8988T (cell line): ENCODE measurements around the gene CIAPIN1.
"Not testable (repeated sequence)": the region's sequence is repeated elsewhere in the genome, so short reads cannot be mapped to it uniquely, and the experiment has no call there.

Source experiments
- DNase-seq: peaks from one replicate; pipeline ENCODE4 v3.0.0; 2011

Gene CIAPIN1

GRCh38 chr16:57476546-57477410 is 29.6 kb upstream of the CIAPIN1 start:
- DNase-seq: no peak

DNA sequence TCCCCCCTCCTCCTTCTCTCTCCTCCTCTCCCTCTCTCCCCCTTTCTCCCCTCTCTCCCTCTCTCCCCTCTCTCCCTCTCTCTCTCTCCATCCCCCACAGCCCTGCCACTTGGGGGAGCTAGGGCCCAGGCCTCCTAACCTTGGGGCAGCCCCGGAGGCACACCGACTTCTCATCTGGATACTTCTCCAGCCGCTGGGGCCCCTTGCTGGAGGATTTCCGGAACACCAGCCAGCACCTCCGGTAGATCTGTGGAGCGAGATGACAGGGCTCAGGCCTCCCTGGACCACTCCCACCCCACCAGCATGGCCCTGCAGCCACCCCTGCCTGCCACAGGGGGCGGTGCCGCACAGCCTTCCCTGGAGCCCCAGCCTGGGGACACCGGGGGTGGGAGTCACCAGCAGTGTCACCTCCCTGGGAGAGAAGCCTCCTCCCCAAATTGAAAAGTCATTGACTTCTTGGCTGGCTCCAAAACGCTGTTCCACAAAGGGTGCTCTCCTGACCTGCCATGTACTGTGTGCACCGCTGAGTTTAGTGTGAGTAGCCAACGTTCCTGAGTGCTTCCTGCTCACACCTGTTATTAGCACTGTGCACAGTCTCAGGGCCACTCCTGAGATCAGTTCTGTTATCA is 28.6 kb upstream of the CIAPIN1 start:
- DNase-seq: peak; percentile 91

GRCh38 chr16:57474671-57475661 is 27.8 kb upstream of the CIAPIN1 start:
- DNase-seq: no peak

GRCh38 chr16:57473906-57474305 is 26.7 kb upstream of the CIAPIN1 start:
- DNase-seq: no peak

GRCh38 chr16:57473176-57473840 is 26.1 kb upstream of the CIAPIN1 start:
- DNase-seq: no peak

- DNase-seq: peak; percentile 86
Measured at GRCh38 chr16:57472665-57473060, 25.5 kb upstream of the CIAPIN1 start.

DNA sequence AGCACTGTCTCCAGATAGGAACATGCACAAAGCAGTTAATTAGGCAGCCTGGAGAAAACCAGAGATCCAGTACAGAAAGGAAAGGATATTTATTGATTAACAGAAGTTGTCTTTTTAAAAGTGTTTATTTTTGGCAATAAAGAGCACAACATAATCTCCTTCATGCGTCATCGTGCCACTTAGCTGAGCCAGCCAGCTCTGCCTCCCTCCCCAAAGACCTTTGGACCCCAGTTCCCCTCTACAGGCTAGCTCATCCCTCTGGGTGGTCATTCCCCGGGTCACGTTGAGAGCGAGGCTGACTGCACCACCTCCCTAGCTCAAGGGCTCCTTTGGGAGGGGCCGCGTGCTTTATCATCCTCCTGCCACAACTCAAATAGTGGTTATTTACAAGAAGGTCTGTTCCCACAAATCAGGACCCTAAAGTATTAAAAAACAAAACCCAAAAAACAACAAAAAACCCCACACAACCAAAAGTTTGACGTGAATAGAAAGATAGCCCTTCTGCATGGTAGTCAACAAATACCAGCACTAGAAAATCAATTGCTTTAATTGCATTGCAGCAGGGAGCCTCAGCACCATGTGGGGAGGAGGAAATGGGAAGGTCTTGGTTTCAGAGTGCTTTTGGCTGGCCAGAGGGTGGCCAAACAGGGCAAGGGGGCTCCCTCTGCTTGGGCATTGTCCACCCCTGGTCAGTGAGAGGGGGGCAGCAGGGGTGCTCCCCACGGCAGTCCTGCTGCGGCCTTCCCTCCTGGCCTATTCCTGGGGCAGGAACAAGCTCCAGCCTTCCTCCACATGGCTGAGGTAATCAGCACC is 24.9 kb upstream of the CIAPIN1 start:
- DNase-seq: peak; percentile 29

GRCh38 chr16:57471209-57471608 is 24.0 kb upstream of the CIAPIN1 start:
- no peak for DNase-seq

DNA sequence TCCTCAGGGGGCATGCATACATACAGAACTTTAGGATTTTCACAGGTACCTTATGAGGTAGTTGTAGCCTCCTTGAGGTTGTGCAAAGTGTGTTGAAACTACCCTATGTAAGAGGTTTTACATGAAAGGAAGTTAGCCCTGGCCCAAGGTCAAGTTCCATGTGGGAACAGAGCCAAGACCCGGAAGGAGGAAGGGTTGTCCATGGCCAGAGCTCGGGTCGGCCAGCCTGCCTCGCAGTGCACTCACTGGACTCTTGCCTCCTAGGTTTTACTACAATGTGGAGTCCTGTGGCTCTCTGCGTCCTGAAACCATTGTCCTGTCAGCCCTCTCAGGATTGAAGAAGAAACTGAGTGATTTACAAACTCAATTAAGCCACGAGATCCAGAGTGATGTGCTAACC is 23.5 kb upstream of the CIAPIN1 start:
- no peak for DNase-seq

DNA sequence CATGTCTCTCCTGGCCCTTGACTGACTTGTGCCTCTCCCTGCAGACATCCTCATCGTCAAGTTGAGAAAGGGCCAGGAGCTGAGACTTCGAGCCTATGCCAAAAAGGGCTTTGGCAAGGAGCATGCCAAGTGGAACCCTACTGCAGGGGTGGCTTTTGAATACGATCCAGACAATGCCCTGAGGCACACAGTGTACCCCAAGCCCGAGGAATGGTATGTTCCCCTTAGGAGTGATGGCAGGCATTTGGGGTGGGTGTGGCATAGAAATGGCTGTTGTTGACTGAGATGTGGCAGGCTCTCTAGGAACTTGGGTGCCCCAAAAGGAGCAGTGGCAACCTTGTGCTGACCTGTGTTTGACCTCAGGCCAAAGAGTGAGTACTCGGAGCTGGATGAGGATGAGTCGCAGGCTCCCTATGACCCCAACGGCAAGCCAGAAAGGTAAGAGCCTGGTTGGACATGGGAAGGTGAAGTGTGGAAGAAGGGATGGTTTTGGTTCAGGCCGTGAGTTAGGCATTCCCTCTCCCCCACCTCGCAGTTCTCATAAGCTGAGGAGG is 22.8 kb upstream of the CIAPIN1 start:
- DNase-seq: no peak

GRCh38 chr16:57469046-57469445 is 21.9 kb upstream of the CIAPIN1 start:
- DNase-seq: no peak

DNA sequence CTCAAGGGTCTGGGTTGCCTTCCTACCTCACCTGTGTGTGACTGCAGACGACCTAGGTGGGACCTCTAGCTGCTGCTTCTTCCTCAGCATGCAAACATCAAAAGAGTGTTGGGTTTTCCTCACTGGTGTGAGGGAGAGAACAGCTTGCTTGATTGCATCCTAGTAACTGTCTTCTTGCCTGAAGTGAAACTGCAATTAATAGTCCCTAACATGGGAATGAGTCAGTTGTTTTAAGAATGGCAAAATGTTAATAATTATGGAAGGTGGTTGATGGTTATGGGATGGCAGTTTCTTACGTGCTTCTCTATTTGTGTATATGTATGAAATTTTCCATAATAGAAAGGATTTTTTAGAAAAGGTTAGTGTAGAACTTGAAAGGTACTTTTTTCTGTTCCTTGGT is 21.2 kb upstream of the CIAPIN1 start:
- no peak for DNase-seq

GRCh38 chr16:57464523-57464922 is 17.3 kb upstream of the CIAPIN1 start:
- DNase-seq: no peak

DNA sequence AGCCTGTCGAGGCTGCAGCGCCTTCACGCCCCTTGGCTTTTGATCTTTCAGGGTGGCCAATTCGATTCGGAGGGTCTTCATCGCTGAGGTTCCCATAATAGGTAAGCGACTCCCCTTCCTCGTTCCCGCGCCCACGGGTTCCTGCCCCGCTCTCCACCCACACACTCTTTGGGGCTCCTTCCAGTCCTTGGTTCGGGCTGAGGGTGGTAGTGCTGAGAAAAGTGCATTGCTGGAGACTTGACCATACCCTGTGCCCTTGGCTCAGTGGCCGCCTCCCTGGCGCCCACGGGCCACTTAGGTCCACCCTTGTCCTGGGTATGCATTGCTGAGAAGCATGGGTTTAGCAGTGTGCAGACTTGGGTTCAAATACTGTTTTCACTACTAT is 15.8 kb upstream of the CIAPIN1 start:
- DNase-seq: no peak

GRCh38 chr16:57462209-57462977 is 15.2 kb upstream of the CIAPIN1 start, which contains the start of gene POLR2C:
TSS of gene POLR2C (plus strand) at chr16:57462679. CDS start at chr16:57462725, 46 bp downstream.
- peak; percentile 89 for DNase-seq

- DNase-seq: no peak
Measured at GRCh38 chr16:57452021-57452420, 4.8 kb upstream of the CIAPIN1 start.

DNA sequence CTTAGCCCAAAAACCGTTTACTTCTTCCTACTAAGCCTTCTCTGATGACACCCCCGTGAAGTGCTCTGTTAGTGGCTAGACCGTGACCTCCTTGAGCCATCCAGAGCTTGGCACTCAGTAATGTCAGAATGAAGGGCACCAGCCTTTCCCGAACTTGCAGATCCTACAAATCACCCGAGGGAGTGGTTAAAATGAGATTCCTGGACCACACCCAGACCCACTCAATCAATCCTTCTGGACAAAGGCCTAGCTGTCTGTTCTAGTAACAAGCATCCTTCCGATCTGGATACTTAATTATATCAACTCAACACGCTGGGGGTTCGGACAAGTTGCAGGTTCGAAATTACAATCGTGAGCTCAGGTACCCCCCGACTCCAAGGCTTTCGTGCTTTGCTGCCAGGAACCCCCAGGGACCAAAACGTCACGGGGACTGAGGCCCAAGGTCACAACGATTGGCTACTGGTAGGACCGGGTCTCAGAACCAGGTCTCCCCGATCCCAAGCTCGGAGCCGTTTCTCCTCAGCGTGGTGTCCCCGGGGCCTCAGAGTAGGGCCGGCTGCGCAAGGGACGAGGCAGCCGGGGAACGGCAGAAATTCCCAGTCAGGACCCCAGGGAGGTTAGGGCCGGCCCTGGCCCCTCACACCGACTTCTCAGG is 527 bp downstream of the CIAPIN1 start:
- DNase-seq: no peak

- no peak for DNase-seq
Measured at GRCh38 chr16:57445510-57445909, 1.7 kb downstream of the CIAPIN1 start.

GRCh38 chr16:57444711-57445110 is 2.5 kb downstream of the CIAPIN1 start:
- no peak for DNase-seq

GRCh38 chr16:57440551-57440950 is 6.6 kb downstream of the CIAPIN1 start:
- DNase-seq: not testable (repeated sequence)
